Hematopoietic multipotent progenitor cell (in vitro differentiated cells): Measurements from ENCODE around the gene SIT1. TPM values are rescaled to one million over a fixed set of nuclear protein-coding genes. Genes with fewer than 3 reads are reported as not detected.

Experiments used
- DNase-seq, 3 donors: peaks; one replicate each; pipeline ENCODE4 v3.0.0-alpha.2; 2011 to 2015; ENCODE audit warnings: low read depth in 2 of 3, low spot score in 2 of 3
- small RNA-seq: library from RNA; depleted of rRNA; stranded (forward); fragments of <200 nt; gene quantifications from one replicate; pipeline ENCODE3, GENCODE V24; 2012
- total RNA-seq: library from RNA; depleted of rRNA; stranded (reverse); fragments of >200 nt; gene quantifications from one replicate; pipeline ENCODE4 v1.2.3, GENCODE V29; 2012

Gene SIT1
- total RNA-seq, 1 donor, result 0.54 TPM

- no peak for DNase-seq
Measured at GRCh38 chr9:35609001-35609819, 41.5 kb downstream of the SIT1 start.

GRCh38 chr9:35608221-35608620, 42.5 kb downstream of the SIT1 start:
- DNase-seq, result no peak

DNA sequence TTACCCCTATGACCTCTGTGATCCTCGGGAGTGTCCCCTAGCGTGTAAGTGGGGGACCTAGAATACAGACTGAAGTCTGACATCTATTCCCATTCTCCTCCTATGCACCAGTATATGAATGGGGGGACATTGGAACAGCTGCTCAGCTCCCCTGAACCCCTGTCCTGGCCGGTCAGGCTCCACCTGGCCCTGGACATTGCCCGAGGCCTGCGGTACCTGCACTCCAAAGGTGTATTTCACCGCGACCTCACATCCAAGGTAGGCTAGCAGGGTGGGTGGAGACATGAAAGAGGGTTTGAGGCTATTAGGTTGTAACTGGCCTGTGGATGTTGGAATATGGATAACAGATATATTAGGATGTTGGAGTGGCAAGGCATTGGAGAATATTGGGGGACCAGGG, 44.0 kb downstream of the SIT1 start:
- DNase-seq, result no peak

- DNase-seq, result no peak
Measured at GRCh38 chr9:35606138-35606504, 44.6 kb downstream of the SIT1 start.

GRCh38 chr9:35605351-35606137, 45.2 kb downstream of the SIT1 start:
- peak in 1 of 3 donors; percentile 21 for DNase-seq

- peak; percentile 60 to 68 (median 68) for DNase-seq
Measured at GRCh38 chr9:35604578-35605350, 46.0 kb downstream of the SIT1 start, which contains the start of gene TESK1. TESK1 (plus strand) TSS chr9:35605262; CDS start chr9:35605620, 358 bp downstream.

DNA sequence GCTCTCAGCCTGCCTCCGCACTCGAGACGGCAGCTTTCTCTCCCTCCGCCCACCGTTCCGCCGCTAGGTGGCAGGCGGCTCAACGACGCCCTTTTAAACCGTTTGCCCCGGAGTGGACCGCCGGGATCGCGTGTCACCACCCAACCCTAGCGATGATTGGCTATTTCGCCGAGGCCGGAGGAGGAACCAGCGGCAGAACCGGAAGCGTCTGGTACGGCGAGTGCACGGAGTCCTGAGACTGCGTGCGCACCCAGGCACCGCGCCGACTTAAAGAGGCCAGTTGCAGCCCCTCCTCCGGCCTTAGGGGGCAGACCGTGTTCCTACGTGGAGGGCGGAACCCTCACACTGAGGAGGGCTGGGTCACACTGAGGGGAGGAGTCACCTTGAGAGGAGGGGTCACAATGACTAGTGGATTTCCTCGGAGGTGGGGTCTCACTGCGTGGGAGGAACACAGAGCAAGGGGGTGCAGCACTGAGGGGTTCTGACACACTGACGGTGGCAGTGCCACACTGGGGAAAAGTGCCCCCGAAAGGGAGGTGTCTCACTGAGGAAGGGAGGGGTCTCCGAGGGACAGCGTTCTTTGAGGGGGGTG, 46.6 kb downstream of the SIT1 start:
- DNase-seq, result peak; percentile 98 to 100 (median 100)

DNA sequence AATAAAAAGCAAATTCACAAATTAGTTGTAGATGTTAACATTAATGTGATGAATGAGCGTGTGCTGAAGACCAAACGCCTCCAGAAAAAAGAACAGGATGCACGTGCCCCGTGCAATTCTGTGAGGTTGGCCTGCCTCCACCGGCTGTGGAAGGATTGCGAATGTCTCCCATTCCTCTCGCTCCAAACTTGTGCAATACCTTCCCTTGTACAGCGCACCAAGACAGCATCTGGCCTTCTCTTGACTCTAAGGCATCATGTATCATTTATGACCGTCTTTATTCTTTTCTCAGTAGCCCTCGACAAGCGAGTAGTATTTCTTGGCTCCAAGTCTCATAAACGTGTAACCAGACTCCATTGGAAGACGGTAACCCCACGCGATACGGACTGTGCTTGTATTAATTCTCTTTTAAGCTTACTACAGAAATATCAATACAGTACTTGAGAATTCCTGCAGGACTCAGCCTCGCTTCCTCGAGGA, 47.2 kb downstream of the SIT1 start:
- no peak for DNase-seq

DNA sequence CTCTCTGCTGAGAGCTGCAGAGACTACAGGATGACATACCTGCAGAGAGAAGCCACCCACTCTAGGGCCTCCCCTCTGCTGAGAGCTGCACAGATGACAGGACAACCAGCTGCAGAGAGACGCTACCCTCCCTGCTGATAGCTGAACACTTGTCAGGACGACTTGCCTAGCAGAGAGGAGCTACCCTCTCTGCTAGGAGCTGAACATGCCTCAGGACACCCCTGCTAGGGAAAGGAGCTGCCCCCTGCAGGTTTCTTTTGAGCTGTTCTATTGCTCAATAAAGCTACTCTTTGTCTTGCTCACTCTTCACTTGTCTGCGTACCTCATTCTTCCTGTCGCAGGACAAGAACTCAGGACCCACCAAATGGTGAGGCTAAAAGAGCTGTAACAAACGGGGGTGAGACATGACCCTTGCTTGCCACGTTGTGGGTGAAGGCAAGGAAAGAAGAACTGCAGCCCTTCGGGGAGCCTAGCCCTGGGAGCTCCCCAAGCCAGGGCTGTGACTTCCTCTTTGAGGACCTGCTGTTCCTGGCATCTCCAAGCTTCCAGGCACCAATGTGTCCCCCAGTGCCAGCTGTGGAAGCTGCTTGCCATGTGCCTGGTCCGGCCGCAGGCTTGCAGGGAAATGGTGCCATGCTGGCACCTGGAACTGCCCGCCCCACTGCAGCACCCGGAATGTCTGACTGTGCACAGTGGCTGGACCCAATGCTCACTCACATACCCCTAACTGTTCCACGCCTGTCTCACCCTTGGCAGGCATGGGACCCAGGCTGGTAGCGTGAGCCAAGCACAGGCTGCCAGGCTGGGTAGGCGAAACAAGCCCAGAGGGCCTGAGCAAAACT, 50.7 kb downstream of the SIT1 start:
- no peak for DNase-seq

Small RNA genes lying within 50 kb of the gene (small RNA-seq; reads per million reads assigned to genes)
- gene MIR4667 (0.20 reads per million), gene RMRP (not detected), gene RN7SL22P (not detected)

Other genes starting within 250 kb of the SIT1 start
- 17.8 TPM for gene RUSC2, start 160.8 kb downstream of the SIT1 start, total RNA-seq
- gene TESK1, start 45.7 kb downstream of the SIT1 start, total RNA-seq, result 13.2 TPM
- 6.7 TPM for gene CD72, start 32.5 kb downstream of the SIT1 start, total RNA-seq
- 38,740 TPM for gene RMRP, start 7.1 kb upstream of the SIT1 start, total RNA-seq
- gene CCDC107, start 7.4 kb upstream of the SIT1 start, total RNA-seq, result 5.7 TPM
- gene ARHGEF39, start 14.3 kb upstream of the SIT1 start, total RNA-seq, result 1.3 TPM
- gene CA9, start 23.0 kb upstream of the SIT1 start, total RNA-seq, result 0.81 TPM
- gene TPM2, start 39.0 kb upstream of the SIT1 start, total RNA-seq, result 5.7 TPM
- 414 TPM for gene TLN1, start 81.3 kb upstream of the SIT1 start, total RNA-seq
- gene CREB3, start 81.7 kb upstream of the SIT1 start, total RNA-seq, result 25.0 TPM
- 41.5 TPM for gene GBA2, start 98.3 kb upstream of the SIT1 start, total RNA-seq
- 16.7 TPM for gene RGP1, start 98.4 kb upstream of the SIT1 start, total RNA-seq
- gene MSMP, start 103.3 kb upstream of the SIT1 start, total RNA-seq, result 2.4 TPM
- gene NPR2, start 140.7 kb upstream of the SIT1 start, total RNA-seq, result 1.6 TPM
- gene SPAG8, start 161.3 kb upstream of the SIT1 start, total RNA-seq, result 3.2 TPM
- 22.6 TPM for gene HINT2, start 164.1 kb upstream of the SIT1 start, total RNA-seq
- gene FAM221B, start 177.8 kb upstream of the SIT1 start, total RNA-seq, result not detected
- 1.1 TPM for gene TMEM8B, start 178.3 kb upstream of the SIT1 start, total RNA-seq
- gene OR13J1, start 219.5 kb upstream of the SIT1 start, total RNA-seq, result not detected